T1000 (cell line): ENCODE data around the gene PAWR.
"Not testable (repeated sequence)": the region's sequence is repeated elsewhere in the genome, so short reads cannot be mapped to it uniquely, and the experiment has no call there.

Experiments used
- DNase-seq: peaks from one replicate; lab custom pipeline; 2025; ENCODE audit warnings: mixed read lengths; lab: John Stamatoyannopoulos, UW

PAWR gene

GRCh38 chr12:79686171-79686570 is 4.6 kb downstream of the PAWR start:
- no peak for DNase-seq

- no peak for DNase-seq
Measured at GRCh38 chr12:79685068-79685467, 5.7 kb downstream of the PAWR start.

GRCh38 chr12:79684338-79684737 is 6.4 kb downstream of the PAWR start:
- not testable (repeated sequence) for DNase-seq

GRCh38 chr12:79682593-79682992 is 8.2 kb downstream of the PAWR start:
- no peak for DNase-seq

GRCh38 chr12:79681008-79681590 is 9.7 kb downstream of the PAWR start:
- no peak for DNase-seq

GRCh38 chr12:79680051-79680450 is 10.7 kb downstream of the PAWR start:
- no peak for DNase-seq

GRCh38 chr12:79678306-79678705 is 12.5 kb downstream of the PAWR start:
- DNase-seq: no peak

- no peak for DNase-seq
Measured at GRCh38 chr12:79677672-79678071, 13.1 kb downstream of the PAWR start.

- DNase-seq: no peak
Measured at GRCh38 chr12:79676579-79676978, 14.2 kb downstream of the PAWR start.

GRCh38 chr12:79674629-79675028 is 16.1 kb downstream of the PAWR start:
- DNase-seq: no peak

GRCh38 chr12:79673354-79673753 is 17.4 kb downstream of the PAWR start:
- no peak for DNase-seq

- no peak for DNase-seq
Measured at GRCh38 chr12:79668113-79668512, 22.7 kb downstream of the PAWR start.

- no peak for DNase-seq
Measured at GRCh38 chr12:79665212-79665887, 25.4 kb downstream of the PAWR start.

GRCh38 chr12:79664518-79664917 is 26.2 kb downstream of the PAWR start:
- DNase-seq: no peak

GRCh38 chr12:79662046-79662811 is 28.5 kb downstream of the PAWR start:
- no peak for DNase-seq

GRCh38 chr12:79661629-79662028 is 29.1 kb downstream of the PAWR start:
- no peak for DNase-seq

- DNase-seq: no peak
Measured at GRCh38 chr12:79659961-79660431, 30.8 kb downstream of the PAWR start.

GRCh38 chr12:79658221-79658620 is 32.5 kb downstream of the PAWR start:
- DNase-seq: no peak

- DNase-seq: no peak
Measured at GRCh38 chr12:79657136-79657535, 33.6 kb downstream of the PAWR start.

- no peak for DNase-seq
Measured at GRCh38 chr12:79655036-79655435, 35.7 kb downstream of the PAWR start.

GRCh38 chr12:79652521-79652920 is 38.2 kb downstream of the PAWR start:
- no peak for DNase-seq

- no peak for DNase-seq
Measured at GRCh38 chr12:79650440-79650839, 40.3 kb downstream of the PAWR start.

GRCh38 chr12:79648881-79649280 is 41.9 kb downstream of the PAWR start:
- no peak for DNase-seq
